HEK293T (cell line): ENCODE results near the gene ANTXR1.

ENCODE experiments used
- ARNT ChIP-seq: fragments of 450-650 bp; IDR thresholded peaks from 2 replicates; pipeline ENCODE4 v1.6.1; 2017; ENCODE audit warnings: mild to moderate bottlenecking
- BHLHE40 ChIP-seq: fragments of 450-650 bp; IDR thresholded peaks from 2 replicates; pipeline ENCODE4 v1.6.1; 2016; ENCODE audit warnings: mild to moderate bottlenecking, moderate library complexity, borderline replicate concordance
- CTBP1 ChIP-seq: fragments of 450-650 bp; IDR thresholded peaks from 2 replicates; pipeline ENCODE4 v1.6.1; 2016; ENCODE audit warnings: borderline replicate concordance
- FOXA1 ChIP-seq: fragments of 450-650 bp; IDR thresholded peaks from 2 replicates; pipeline ENCODE4 v1.6.1; 2016; ENCODE audit warnings: mild to moderate bottlenecking
- FOXK2 ChIP-seq: fragments of 450-650 bp; IDR thresholded peaks from 2 replicates; pipeline ENCODE4 v1.6.1; 2016; ENCODE audit warnings: mild to moderate bottlenecking
- FOXM1 ChIP-seq: fragments of 450-650 bp; IDR thresholded peaks from 2 replicates; pipeline ENCODE4 v1.6.1; 2017; ENCODE audit warnings: mild to moderate bottlenecking, borderline replicate concordance
- HDGF ChIP-seq: fragments of 450-650 bp; IDR thresholded peaks from 2 replicates; pipeline ENCODE4 v1.6.1; 2017; ENCODE audit warnings: antibody characterized with exemption, borderline replicate concordance
- L3MBTL2 ChIP-seq: fragments of 450-650 bp; conservative IDR thresholded peaks from 2 replicates; pipeline ENCODE4 v1.6.1; 2016; ENCODE audit warnings: mild to moderate bottlenecking
- LEF1 ChIP-seq: fragments of 450-650 bp; IDR thresholded peaks from 2 replicates; pipeline ENCODE4 v1.6.1; 2017; ENCODE audit warnings: mild to moderate bottlenecking, borderline replicate concordance
- SP1 ChIP-seq: fragments of 450-650 bp; IDR thresholded peaks from 2 replicates; pipeline ENCODE4 v1.6.1; 2017
- SUZ12 ChIP-seq: fragments of 450-650 bp; IDR thresholded peaks from 2 replicates; pipeline ENCODE4 v1.6.1; 2016; ENCODE audit warnings: mild to moderate bottlenecking
- TARDBP ChIP-seq: fragments of 450-650 bp; IDR thresholded peaks from 2 replicates; pipeline ENCODE4 v1.6.1; 2016
- TF ChIP-seq, protein P1 (sequence below): fragments of 450-650 bp; IDR thresholded peaks from 2 replicates; pipeline ENCODE4 v1.6.1; 2016

GRCh38 chr2:69164061-69164778 is 151.2 kb downstream of the ANTXR1 start:
- TF ChIP-seq FOXK2 (no peak), SP1 (no peak), L3MBTL2 (no peak), SUZ12 (no peak), BHLHE40 (no peak), HDGF (no peak), CTBP1 (no peak), LEF1 (no peak), ARNT (no peak), TARDBP (no peak), FOXA1 (no peak), FOXM1 (no peak)
- TF ChIP-seq, protein P1, sequence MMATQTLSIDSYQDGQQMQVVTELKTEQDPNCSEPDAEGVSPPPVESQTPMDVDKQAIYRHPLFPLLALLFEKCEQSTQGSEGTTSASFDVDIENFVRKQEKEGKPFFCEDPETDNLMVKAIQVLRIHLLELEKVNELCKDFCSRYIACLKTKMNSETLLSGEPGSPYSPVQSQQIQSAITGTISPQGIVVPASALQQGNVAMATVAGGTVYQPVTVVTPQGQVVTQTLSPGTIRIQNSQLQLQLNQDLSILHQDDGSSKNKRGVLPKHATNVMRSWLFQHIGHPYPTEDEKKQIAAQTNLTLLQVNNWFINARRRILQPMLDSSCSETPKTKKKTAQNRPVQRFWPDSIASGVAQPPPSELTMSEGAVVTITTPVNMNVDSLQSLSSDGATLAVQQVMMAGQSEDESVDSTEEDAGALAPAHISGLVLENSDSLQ: no peak
